ENCODE results near the gene STUM.
A peak's percentile ranks its signal among the peaks of the same experiment; 100 is the strongest.

STUM gene

DNA sequence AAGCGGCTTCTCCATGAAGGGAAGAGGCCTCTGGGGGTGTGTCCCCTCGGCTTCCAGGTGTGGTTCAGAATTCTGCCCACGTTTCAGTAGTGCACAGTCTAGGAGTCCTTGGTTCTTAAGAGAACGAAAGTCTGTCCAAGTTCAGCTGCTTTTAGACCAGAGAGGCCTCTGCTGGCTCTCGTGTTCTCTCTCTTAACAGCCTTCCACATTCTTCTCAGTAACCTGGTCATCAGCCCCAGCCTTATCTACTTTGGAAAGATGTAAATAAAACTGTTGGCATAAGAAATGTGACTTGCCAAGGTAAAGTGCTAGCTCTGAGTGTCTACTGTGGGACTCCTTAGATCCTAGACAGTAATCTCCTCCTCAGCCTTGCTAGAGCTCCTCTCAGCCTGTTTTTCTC lies 15.3 kb upstream of the STUM start:
- DNase-seq (ENCODE audit: low read depth in 2 of 2) = no peak

DNA sequence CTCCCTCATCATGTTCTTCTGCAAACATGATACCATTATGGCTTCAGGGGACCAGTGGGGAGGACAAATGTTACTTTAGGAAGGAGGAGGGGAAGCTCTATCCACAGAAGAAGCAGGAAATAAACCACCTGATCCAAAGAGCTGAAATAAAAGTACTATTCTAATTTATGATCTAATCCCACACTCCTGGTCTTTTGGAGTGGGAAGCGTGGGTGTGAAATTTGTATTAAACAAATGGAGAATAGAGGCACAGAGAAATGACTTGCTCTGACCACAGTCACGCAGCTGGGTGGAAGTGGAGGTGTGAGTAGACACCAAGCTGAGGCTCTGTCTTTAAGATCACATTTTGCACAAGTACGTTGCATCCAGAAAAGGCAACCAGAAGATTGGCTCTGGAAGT lies 14.5 kb upstream of the STUM start:
- DNase-seq (ENCODE audit: low read depth in 2 of 2) = no peak

DNA sequence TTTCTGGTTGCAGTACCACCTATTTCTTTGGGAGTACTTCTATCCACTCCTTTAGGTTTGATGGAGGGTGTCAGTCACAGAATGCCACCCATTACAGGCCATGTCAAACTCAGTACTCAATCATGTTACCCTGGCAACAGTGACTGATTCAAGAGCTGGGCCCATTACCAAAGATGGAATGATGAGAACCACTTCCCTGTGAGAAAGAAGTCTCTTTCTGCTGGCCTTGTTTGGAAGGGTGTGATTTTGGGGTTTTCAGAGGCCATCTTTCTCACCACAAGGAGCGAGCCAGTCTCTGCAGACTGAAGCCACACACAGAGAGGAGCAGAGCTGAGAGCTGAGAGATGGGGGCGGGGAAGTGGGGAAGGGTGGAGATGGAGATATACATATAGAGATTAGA lies 13.9 kb upstream of the STUM start:
- no peak for DNase-seq (ENCODE audit: low read depth in 2 of 2)

DNA sequence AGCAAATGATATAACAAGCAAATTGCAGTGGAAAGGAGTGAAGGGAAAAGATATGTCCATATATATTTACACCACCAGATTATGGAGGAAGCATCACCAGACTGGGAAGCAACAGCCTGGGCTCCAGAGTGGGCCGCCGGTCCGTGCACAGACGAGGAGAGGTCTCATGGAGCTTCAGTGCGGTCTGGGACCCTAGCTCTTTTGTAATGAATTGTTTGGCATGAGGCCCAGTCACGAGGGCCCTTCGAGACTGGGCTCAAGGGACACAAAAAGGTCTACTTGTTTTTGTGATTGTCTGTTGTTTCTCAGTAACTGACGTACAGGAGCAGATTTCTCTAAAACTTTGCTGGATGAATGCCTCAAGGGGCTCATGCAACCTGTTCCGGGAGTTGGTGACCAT lies 12.9 kb upstream of the STUM start:
- no peak for DNase-seq (ENCODE audit: low read depth in 2 of 2)

DNA sequence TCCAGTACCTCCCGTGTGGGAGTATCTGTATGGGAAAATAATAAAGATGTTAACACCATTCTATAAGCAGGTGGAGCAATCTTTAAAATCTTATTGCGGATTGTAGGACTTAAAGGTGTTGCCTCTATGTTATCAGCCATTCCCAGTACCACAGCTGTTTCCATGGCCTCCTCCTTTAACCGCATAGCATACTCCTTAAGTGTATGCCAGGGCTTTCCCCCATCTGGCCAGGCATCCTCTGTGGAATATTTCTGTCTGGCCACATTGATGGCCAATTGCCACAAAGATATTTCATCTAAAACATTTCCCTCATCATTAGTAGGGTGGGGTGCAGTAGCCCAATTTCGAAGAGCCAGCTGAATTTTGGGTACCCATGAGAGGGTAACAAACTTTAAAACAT lies 7.3 kb upstream of the STUM start:
- no peak for DNase-seq (ENCODE audit: low read depth in 2 of 2)

DNA sequence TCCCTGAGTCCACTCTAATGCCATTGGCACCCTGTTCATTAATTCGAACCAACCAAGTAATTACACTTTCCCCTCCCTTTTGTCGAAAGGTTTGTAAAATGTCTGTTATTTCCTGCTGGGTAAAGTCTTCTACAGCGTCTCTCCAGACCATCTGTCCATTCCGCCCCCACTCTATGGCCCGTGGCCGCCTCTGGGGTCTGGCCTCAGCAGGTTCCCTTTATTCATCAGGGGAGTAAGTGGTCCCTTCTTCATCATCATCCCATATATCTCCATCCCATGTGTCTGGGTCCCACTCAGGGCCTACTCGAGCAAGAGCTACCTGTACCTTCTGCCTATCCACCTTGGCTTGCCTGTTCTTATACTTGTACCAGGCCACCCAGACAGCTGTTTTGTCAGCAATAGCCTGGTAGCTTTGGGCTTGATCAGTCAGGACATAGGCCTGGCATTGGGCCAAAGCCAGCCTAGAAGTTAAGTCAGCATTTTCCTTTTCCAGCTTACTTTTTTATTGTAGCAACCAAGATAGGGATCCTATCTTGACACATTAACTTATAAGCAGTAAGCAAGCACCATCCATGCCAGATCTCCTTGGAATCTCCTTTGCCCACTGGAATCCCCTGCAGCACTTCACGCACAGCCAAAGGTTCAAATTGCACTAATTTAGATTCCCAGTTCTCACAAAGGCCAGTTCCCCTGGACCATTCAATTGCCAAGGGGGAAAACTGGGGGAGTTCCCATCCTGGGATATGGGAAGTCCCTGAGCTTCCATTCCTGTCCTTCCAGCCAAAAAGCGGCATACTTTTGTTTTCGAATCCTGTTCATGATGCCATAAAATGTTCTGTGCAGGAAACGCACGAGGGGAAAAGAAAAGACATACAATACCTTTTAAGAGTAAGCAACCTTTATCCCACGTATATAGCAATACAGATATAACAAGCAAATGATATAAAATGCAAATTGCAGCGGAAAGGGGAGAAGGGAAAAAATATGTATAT lies 6.6 kb upstream of the STUM start:
- DNase-seq (ENCODE audit: low read depth in 2 of 2) = no peak

DNA sequence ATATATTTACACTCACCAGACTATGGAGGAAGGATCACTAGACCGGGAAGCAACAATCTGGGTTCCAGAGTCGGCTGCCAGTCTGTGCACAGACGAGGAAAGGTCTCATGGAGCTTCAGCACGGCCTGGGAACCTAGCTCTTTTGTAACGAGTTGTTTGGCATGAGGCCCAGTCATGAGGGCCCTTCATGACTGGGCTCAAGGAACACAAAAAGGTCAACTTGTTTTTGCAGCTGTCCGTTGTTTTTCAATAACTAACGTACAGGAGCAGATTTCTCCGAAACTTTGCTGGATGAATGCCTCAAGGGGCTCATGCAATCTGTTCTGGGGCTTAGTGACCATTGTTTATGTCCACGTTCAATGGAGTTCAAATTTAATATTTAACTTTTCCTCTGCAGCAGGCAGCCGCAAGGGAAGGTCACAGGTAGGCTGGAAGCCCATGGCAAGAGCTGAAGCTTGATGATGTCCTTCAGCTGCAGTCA lies 5.9 kb upstream of the STUM start:
- DNase-seq (ENCODE audit: low read depth in 2 of 2) = no peak

DNA sequence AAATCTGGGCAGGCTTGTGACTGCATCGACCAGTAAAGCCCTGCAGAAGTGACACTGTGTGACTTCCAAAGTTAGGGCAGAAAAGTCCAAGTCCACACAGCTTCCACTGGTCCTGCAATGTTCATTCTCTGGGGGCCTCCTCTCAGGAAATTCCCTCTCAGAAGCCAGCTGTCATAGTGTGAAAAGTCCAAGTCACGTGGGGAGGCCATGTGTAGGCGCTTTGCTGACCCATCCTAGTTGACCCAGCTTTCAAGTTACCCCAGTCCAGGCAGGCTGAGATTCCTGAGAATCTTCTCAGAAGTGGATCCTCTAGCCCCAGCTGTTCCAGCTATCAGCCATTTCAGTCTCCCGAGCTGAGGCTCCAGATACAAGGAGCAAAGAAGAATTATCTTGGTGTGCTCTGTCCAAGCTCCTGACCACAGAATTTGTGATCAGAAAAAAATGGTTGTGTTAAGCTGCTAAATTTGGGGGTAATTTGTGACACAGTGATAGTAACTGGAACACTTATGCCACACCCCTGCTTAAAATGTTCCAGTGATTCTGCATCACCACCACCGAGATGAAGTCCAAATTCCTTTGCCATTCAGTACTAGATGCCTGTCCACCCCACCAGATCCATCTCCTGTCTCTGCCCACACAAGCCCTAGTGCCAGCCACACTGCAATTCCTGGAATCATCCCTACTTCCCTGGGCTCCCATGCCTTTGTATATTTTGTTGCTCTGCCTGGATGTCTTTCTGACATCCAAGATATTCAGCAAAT lies 2.5 kb upstream of the STUM start:
- DNase-seq (ENCODE audit: low read depth in 2 of 2) = no peak

DNA sequence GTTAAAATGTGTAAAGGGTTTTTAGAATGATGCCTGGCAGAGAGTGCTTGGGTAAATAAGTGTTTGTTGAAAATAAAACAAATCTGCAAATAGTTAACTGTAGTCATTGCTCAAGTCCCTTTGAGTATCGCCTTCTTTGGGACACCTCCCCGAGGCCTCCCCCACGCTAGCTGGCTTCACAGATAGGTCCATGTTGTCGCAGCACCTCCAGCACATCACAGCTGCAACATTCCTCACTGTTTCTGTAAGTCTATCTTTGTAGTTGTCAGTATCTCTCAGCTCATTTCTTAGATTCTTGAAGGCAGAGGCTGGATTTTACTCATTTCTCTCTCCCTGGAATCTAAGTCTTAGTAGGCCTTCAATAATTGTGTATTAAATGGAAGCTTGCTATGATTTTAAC lies 1.6 kb upstream of the STUM start:
- no peak for DNase-seq (ENCODE audit: low read depth in 2 of 2)

DNA sequence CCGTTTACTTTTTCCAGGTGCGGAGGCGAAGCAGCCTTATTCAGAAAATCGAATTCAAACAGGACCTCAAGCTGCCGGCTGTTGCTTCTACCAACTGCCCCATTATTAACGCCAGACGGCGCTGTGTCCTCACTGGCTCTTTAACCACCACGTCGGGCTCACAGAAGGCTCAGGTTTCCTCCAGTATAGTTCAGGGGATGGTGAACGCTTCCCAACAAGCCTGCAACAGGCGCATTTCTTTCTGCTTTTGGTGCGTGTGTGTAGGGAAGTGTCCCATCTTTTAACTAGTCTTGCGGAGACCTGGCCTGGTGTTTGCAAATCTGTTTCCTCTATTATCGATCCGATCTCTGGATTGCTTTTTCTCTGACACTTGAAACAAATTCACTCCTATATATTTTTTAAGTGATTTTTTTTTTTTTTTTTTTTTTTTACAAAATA lies 791 bp upstream of the STUM start:
- DNase-seq (ENCODE audit: low read depth in 2 of 2) = peak; percentile 28 to 36

DNA sequence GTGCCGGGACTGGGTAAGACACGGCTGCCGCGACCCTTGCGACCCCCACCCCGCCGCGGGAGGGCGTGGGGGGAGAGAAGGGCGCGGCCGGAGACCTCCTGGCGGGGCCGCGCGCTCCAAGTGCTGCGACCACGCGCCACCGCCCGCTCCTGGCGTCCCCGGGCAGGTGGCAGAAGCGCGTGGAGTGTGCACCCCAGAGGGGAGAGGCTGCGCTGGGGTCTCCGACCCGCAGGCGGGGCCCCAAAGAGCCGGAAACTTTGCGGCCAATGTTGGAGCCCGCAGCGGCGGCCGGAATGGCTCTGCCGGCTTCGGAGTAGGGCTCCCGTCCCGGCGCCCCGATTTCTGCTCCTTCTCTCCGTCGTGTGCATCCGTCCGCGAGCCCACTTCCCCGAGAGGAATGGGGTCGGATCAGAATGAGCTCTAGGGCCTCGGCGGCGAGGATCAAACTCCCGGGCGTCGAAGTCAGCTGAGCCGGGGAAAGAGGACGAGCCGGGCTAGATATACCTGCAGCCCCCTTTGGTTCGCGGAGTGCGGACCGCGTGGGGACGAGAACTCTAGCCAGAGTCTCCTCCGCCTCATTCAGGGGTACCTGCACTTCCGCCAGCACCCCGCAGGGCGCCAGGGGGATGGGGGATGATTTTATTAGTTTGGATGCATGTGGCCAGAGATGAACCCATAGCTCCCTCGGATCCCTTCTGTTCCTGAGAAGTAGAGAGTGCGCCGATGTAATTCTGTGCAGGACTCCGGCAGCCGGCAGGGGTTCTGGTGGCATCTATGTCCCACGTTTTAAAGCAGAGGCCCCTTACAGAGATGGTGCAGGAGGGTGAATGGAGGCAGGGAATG lies 751 bp downstream of the STUM start:
- no peak for DNase-seq (ENCODE audit: low read depth in 2 of 2)

DNA sequence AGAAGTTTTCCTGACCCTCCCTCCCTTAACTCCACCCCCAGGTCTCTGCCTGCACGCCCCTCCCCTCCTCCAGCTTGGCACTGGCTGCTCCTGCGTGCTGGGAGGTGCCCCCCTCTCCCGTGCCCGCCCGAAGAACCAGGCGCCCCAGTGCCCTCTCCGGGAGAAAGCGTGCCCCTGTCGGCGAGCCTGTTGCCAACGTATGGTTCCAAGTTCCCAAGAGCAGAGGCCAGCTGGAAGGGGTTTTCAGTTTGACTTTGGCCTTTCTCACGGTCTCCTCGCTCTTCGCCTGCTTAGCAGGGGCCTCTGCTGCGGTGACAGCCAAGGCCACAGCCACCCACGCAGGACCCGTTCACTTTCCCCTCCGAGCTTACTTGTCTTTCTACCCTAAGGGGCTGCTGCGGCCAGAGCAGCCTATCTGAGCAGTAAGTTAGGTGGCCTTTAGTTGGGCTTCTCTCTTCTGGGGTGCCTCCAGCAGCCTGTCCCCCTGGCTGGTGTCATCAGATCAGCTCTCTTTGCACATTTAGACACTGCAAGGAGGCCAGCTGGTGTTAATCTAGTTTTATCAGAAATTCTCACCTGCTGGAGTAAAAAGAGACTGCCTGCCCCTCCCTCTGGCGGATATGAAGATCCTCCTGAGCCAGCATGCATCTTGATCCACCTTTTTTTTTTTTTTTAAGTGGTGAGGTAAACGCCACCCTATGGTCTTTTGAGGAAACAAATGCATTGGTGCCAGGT lies 1.5 kb downstream of the STUM start:
- no peak for DNase-seq (ENCODE audit: low read depth in 2 of 2)

DNA sequence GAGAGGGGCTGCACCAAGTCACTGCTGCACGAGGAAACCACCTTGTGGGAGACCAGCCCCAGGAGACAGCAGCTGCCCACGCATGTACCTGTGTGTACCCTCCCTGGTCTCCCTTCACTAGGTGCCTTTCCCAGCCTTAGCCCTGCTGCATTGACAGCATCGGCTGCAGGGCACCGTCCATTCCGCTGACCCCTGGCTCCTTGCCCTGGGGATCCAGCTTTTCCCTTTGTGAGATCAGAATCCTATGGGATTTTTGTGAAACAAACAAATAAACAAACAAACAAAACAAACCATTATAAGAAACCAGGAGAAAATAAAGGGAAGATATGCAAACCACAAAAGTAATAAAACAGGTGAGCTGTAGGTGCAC lies 2.1 kb downstream of the STUM start:
- no peak for DNase-seq (ENCODE audit: low read depth in 2 of 2)

DNA sequence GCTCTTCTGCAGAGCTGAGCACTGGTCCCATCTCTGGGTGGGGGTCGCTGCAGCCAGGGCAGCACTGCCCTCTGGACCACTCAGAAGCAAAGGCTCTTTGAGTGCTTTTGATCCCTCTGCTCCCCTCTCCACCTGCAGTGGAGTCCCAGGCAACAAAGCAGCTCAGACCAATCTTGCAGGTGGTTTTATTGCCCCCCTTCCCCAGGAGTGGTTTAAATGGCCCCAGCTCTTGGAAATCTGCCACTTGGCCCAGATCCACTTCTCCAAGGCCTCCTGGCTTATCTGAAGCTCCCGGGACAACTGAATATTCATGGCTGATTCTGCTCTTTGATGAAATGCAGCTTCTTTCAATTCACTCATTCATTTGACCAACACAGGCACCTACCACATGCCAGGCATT lies 2.7 kb downstream of the STUM start:
- DNase-seq (ENCODE audit: low read depth in 2 of 2) = no peak

DNA sequence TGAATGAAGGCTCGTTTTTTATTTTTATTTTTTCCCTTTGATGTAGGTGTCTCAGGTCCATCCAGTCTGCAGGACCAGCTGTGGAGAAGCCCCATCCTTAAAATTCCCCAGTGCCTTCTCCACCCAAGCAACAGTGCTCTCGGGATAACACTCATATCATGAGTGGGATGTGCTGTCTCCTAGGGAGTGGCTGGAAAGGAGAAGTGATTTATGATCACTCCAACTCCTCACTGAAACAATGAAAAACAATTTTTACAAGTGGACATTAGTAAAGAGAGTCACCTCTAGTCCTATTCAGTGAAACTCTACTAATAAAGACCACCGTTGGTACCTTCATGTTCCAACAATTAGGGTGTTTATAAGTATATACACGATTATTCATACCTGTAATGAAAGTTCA lies 3.5 kb downstream of the STUM start:
- DNase-seq (ENCODE audit: low read depth in 2 of 2) = no peak

DNA sequence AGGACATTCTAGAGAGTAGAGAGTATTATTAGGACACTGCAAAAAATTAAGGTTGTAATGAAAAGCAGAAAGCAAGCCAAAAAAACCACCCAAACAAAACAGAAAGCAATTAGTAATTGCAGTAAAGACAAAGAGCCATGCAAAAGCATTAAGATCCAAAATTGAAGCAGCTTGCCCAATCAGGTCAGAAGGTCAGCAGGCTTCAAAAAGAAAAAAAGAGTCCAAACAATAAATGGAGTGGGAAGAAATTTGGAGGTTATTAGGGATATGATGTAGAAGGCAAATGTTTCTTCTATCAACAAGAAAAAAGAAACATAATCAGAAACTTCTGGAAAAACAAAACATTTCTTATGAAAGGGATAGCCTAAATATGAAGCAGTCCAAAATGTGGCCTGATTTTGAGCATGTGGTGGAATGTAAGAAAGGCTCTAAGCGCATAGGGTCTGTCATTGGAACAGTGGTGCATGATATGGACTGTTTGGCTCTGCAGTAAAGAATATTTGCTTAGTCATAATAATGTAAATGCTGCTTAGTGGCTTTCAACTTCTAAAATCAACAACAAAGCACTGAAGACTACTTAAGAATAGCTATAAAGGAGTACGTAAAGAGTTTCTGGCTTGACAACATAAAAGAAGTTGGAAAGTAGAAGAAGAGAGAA lies 4.8 kb downstream of the STUM start:
- no peak for DNase-seq (ENCODE audit: low read depth in 2 of 2)

DNA sequence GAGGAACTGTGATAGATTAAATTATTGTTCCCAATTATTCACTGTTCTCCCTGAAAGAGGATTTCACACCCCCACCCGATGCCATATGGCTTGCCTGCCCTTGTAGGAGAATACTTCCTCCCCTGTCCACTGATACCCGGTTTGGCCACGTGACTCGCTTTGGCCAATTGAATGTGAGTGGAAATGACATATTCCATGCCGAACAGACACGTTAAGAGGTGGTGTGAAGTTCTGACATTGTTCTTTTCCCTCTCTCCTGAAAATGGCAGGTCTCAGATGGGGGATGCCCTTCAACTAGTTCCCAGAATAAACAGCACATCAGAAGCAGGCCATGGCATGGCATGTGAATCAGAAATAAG lies 5.3 kb downstream of the STUM start:
- no peak for DNase-seq (ENCODE audit: low read depth in 2 of 2)

DNA sequence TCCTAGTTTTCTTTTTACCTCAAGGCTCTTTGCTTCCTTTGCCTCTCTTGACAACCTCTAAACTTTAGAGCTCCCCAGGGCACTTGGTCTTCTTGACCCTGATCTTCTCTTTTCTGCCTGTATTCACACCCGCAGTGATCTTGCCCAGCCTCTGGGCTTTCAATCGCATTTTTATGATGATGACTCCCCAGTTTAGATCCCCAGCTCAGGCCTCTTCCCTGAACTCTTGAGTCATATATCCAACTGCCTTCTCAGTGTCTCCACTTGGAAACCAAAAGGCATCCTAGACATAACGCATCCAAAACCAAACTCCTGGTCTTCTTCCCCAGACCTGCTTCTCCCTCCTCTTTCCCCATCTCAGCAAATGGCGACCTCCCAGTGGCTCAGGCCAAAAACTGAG lies 6.5 kb downstream of the STUM start:
- DNase-seq (ENCODE audit: low read depth in 2 of 2) = no peak

DNA sequence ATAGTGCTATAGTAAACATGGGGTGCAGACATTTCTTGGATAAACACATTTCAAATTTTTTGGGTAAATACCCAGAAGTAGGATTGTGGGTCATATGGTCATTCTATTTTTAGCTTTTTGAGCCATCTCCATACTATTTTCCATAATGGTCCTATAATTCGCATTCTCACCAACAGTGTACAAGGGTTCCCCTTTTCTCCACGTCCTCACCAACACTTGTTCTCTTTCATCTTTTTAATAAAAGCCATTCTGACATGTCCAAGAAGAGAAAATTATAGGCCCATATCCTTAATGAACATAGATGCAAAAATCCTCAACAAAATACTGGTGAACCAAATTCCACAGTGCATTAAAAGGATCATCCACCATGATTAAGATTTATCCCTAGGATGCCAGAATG lies 8.9 kb downstream of the STUM start:
- no peak for DNase-seq (ENCODE audit: low read depth in 2 of 2)

DNA sequence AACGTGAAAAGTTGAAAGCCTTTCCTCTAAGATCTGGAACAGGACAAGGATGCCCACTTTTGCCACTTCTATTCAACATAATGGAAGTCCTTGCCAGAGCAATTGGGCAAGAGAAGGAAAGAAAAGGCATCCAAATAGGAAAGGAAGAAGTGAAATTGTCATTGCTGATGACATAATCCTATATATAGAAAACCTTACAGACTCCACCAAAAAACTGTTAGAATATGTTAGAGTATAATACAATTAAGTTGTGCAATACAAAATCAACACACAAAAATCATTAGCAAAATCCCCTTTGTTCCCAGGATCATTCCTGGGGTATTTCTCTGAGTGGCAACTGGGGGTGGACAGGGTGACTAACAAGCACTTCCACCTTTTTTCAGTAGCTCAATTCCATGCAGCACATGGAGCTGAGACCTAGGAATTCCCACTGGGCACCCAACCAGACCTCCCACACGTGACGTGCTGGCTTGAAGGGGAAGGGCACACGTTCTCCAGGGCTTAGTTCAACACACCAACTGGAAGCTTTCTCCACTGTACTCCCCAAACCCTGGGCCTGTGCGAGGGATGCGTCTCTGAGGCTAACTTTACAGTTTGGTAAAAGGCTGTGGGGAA lies 9.6 kb downstream of the STUM start:
- no peak for DNase-seq (ENCODE audit: low read depth in 2 of 2)

Measured in stimulated activated CD8-positive, alpha-beta memory T cell treated with anti-CD3 and anti-CD28 coated beads, Interleukin-15, amount 100 ng/mL, for 4 hours (primary cell).